Endometrium (tissue), 2 donors: Measurements from ENCODE around the gene HTRA3.
A peak's percentile ranks its signal among the peaks of the same experiment; 100 is the strongest.

Source experiments
- FAIRE-seq: peaks from 2 replicates; lab custom pipeline; 2012; peaks lifted over from hg19 to GRCh38; lab: Jason Lieb, UNC
- donor health status: control.
- donor health status: control.

Gene HTRA3

GRCh38 chr4:8267077-8267476, 2.5 kb upstream of the HTRA3 start:
- no peak for FAIRE-seq

- no peak for FAIRE-seq
Measured at GRCh38 chr4:8268211-8268610, 1.3 kb upstream of the HTRA3 start.

GRCh38 chr4:8268901-8269534, 536 bp upstream of the HTRA3 start:
- FAIRE-seq: no peak

- no peak for FAIRE-seq
Measured at GRCh38 chr4:8270418-8270771, 841 bp downstream of the HTRA3 start.

- FAIRE-seq: no peak
Measured at GRCh38 chr4:8270912-8271815, 1.6 kb downstream of the HTRA3 start.

- no peak for FAIRE-seq
Measured at GRCh38 chr4:8271821-8272220, 2.3 kb downstream of the HTRA3 start.

GRCh38 chr4:8272472-8273428, 3.2 kb downstream of the HTRA3 start:
- FAIRE-seq: no peak

GRCh38 chr4:8273450-8273849, 3.9 kb downstream of the HTRA3 start:
- FAIRE-seq: no peak

GRCh38 chr4:8274066-8274652, 4.6 kb downstream of the HTRA3 start:
- FAIRE-seq: no peak

- FAIRE-seq: peak; percentile 82
Measured at GRCh38 chr4:8274765-8275547, 5.4 kb downstream of the HTRA3 start.

GRCh38 chr4:8275548-8275910, 6.0 kb downstream of the HTRA3 start:
- FAIRE-seq: no peak

- FAIRE-seq: no peak
Measured at GRCh38 chr4:8276358-8277240, 7.0 kb downstream of the HTRA3 start.

GRCh38 chr4:8277356-8278008, 7.9 kb downstream of the HTRA3 start:
- FAIRE-seq: no peak

GRCh38 chr4:8278009-8278395, 8.4 kb downstream of the HTRA3 start:
- FAIRE-seq: no peak

- no peak for FAIRE-seq
Measured at GRCh38 chr4:8278421-8279287, 9.1 kb downstream of the HTRA3 start.

- FAIRE-seq: no peak
Measured at GRCh38 chr4:8279321-8280157, 10.0 kb downstream of the HTRA3 start.

- no peak for FAIRE-seq
Measured at GRCh38 chr4:8280158-8280875, 10.8 kb downstream of the HTRA3 start.
